Measurements from ENCODE around the gene CNTN5.

- TF ChIP-seq, protein P1, sequence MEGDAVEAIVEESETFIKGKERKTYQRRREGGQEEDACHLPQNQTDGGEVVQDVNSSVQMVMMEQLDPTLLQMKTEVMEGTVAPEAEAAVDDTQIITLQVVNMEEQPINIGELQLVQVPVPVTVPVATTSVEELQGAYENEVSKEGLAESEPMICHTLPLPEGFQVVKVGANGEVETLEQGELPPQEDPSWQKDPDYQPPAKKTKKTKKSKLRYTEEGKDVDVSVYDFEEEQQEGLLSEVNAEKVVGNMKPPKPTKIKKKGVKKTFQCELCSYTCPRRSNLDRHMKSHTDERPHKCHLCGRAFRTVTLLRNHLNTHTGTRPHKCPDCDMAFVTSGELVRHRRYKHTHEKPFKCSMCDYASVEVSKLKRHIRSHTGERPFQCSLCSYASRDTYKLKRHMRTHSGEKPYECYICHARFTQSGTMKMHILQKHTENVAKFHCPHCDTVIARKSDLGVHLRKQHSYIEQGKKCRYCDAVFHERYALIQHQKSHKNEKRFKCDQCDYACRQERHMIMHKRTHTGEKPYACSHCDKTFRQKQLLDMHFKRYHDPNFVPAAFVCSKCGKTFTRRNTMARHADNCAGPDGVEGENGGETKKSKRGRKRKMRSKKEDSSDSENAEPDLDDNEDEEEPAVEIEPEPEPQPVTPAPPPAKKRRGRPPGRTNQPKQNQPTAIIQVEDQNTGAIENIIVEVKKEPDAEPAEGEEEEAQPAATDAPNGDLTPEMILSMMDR (IDR thresholded peaks at IDR 0.05): no peak
- no peak for TF ChIP-seq POLR2A (IDR thresholded peaks at IDR 0.05)
Observed at GRCh38 chr11:99708928-99709672, 688.4 kb downstream of the CNTN5 start.
